OCI-LY1 (cell line): Measurements from ENCODE around the gene KIAA2012.

ENCODE experiments used
- H2AFZ ChIP-seq: fragments of 200-600 bp; sonication (generic), shearing (Covaris generic); 2 replicates; pipeline ENCODE4 v1.6.0; 2014; ENCODE audit warnings: antibody characterized with exemption, mild to moderate bottlenecking, low read length
- H3F3A ChIP-seq: fragments of 200-600 bp; sonication (generic), shearing (Covaris generic); 2 replicates; pipeline ENCODE4 v1.6.0; 2014; ENCODE audit warnings: mild to moderate bottlenecking, antibody characterized with exemption, low read length, moderate library complexity; ENCODE audit not compliant: insufficient read depth
- H3K27ac ChIP-seq: fragments of 200-600 bp; sonication (generic); 2 replicates; pipeline ENCODE4 v1.5.1; 2014; ENCODE audit warnings: low read length, mixed run types, mild to moderate bottlenecking, low read depth; ENCODE audit not compliant: poor library complexity, severe bottlenecking
- H3K27me3 ChIP-seq: fragments of 200-600 bp; sonication (generic); 2 replicates; pipeline ENCODE4 v1.6.0; 2014; ENCODE audit warnings: antibody characterized with exemption, mild to moderate bottlenecking, low read length, moderate library complexity; ENCODE audit not compliant: insufficient read depth
- H3K36me3 ChIP-seq: fragments of 200-600 bp; sonication (generic); 2 replicates; pipeline ENCODE4 v1.6.1; 2014; ENCODE audit warnings: mild to moderate bottlenecking, antibody characterized with exemption, low read length, moderate library complexity, mixed read lengths; ENCODE audit not compliant: insufficient read depth
- H3K4me1 ChIP-seq: fragments of 200-600 bp; sonication (generic); 2 replicates; pipeline ENCODE4 v1.5.1; 2014; ENCODE audit warnings: mild to moderate bottlenecking, low read length, moderate library complexity; ENCODE audit not compliant: insufficient read depth, severe bottlenecking
- H3K4me2 ChIP-seq: fragments of 200-600 bp; sonication (generic), shearing (Covaris generic); 2 replicates; pipeline ENCODE4 v1.6.1; 2014; ENCODE audit warnings: low read length
- H3K4me3 ChIP-seq: fragments of 200-600 bp; sonication (generic); 2 replicates; pipeline ENCODE4 v1.5.1; 2014; ENCODE audit warnings: low read length, low read depth, mild to moderate bottlenecking, mixed read lengths; ENCODE audit not compliant: poor library complexity, severe bottlenecking
- H3K79me2 ChIP-seq: fragments of 200-600 bp; shearing (Covaris generic); 2 replicates; pipeline ENCODE4 v1.6.1; 2016; ENCODE audit warnings: mixed run types, low read length, mixed read lengths; ENCODE audit not compliant: insufficient read depth
- H3K9ac ChIP-seq: fragments of 200-600 bp; sonication (generic), shearing (Covaris generic); 2 replicates; pipeline ENCODE4 v1.6.1; 2014; ENCODE audit warnings: mild to moderate bottlenecking, low read length, mixed read lengths
- H3K9me2 ChIP-seq: fragments of 200-600 bp; sonication (generic), shearing (Covaris generic); 2 replicates; pipeline ENCODE4 v1.6.1; 2014; ENCODE audit warnings: low read depth, mild to moderate bottlenecking, low read length, mixed read lengths
- H3K9me3 ChIP-seq: fragments of 200-600 bp; shearing (Covaris generic); 2 replicates; pipeline ENCODE4 v1.6.1; 2014; ENCODE audit warnings: low read length, mixed read lengths
- H4K20me1 ChIP-seq: fragments of 200-600 bp; sonication (generic), shearing (Covaris generic); 2 replicates; pipeline ENCODE4 v1.6.0; 2016; ENCODE audit warnings: mild to moderate bottlenecking, low read length; ENCODE audit not compliant: insufficient read depth
- EZH2 ChIP-seq: fragments of 200-600 bp; sonication (generic), shearing (Covaris generic); IDR thresholded peaks from 2 replicates; pipeline ENCODE4 v1.8.0; 2017; ENCODE audit warnings: borderline replicate concordance, mixed run types, mild to moderate bottlenecking, antibody characterized with exemption, low read length, moderate library complexity, mixed read lengths
- TF ChIP-seq, protein P1 (sequence below): fragments of 200-600 bp; sonication (generic), shearing (Covaris generic); IDR thresholded peaks from 2 replicates; pipeline ENCODE4 v1.5.1; 2017; ENCODE audit warnings: mild to moderate bottlenecking, antibody characterized with exemption, low read length, moderate library complexity, mixed read lengths

Gene KIAA2012

DNA sequence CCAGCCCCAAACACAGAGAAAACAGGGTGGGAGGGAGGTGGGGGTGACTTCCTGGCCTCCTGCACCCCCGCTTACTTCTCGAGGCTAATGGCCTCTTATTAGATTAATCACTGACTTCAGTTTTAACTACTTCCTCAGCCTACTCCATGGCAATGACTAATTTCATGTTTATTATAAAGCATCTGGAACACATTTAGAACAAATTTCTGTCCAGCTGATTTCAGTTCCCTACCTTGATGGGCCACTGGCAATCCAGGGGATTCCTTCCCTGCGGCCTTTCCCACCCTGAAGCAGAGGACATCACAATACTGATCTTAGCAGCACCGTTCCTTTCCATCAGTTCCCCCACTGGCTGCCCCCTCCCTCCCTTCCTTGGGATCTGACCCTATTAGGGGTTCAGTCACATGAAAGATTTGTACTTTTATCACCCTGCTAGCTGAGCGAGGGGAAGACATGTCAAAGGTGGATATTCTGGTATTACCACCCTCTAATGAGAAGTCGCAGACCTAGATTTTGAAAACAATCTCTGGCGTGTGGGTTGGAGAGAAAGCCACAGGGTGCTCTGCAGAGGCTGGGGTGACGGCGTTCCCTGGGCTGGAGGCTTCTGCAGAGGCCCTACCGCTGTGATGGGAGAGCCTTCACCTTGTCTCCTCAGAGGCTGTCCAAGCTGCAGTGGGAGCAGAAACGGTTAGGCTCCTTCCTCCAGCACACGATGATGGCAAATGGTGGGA is 67.6 kb downstream of the KIAA2012 start:
- TF ChIP-seq, protein P1, sequence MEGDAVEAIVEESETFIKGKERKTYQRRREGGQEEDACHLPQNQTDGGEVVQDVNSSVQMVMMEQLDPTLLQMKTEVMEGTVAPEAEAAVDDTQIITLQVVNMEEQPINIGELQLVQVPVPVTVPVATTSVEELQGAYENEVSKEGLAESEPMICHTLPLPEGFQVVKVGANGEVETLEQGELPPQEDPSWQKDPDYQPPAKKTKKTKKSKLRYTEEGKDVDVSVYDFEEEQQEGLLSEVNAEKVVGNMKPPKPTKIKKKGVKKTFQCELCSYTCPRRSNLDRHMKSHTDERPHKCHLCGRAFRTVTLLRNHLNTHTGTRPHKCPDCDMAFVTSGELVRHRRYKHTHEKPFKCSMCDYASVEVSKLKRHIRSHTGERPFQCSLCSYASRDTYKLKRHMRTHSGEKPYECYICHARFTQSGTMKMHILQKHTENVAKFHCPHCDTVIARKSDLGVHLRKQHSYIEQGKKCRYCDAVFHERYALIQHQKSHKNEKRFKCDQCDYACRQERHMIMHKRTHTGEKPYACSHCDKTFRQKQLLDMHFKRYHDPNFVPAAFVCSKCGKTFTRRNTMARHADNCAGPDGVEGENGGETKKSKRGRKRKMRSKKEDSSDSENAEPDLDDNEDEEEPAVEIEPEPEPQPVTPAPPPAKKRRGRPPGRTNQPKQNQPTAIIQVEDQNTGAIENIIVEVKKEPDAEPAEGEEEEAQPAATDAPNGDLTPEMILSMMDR: no peak
- TF ChIP-seq EZH2: no peak
- H3K9me2 ChIP-seq: no peaks in the 10 kb centered on the region
- no peak overlapping the region for H3K9ac ChIP-seq
- no peaks in the 10 kb centered on the region for H4K20me1 ChIP-seq
- H3K4me2 ChIP-seq: no peak overlapping the region
- H3K4me3 ChIP-seq: no peak overlapping the region
- H3F3A ChIP-seq: no peaks in the 10 kb centered on the region
- H3K9me3 ChIP-seq: no peaks in the 10 kb centered on the region
- H3K4me1 ChIP-seq: no peaks in the 10 kb centered on the region
- H2AFZ ChIP-seq: no peak overlapping the region
- H3K27me3 ChIP-seq: 0 out of 2 replicates have a peak, but pooled peaks cover 2% of the 10 kb centered on the region
- H3K27ac ChIP-seq: no peak overlapping the region
- H3K79me2 ChIP-seq: no peaks in the 10 kb centered on the region
- no peaks in the 10 kb centered on the region for H3K36me3 ChIP-seq

DNA sequence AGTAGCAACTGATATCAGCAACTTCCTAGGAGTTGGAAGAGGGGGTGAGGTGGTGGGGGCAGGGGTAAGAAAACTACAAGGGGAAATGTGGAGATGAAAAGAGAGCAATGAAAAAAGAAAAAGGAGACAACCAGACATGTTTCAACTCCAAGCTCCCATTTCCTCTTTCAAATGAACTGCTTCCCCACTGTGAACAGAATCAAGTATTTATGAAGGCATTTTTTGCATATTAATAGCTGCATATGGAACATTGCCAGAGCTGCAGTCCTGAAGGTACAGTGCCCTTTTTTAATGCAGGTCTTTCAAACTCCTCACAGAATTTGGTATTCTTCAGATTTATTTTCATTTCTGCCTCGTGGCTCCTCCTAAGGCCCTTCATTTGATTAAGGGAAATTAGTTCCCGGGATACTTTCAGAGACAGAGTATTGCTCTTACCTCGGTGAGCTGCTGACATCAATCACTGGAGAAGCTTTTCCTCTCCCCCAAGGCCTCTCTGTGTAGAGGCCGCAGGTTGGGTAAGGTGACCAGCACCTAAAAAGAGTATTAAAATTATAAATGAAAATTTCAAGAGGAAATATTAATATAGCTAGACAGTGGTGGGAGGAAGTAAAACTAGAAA is 68.4 kb downstream of the KIAA2012 start:
- H3K9ac ChIP-seq: no peak overlapping the region
- H3F3A ChIP-seq: no peaks in the 10 kb centered on the region
- H3K9me2 ChIP-seq: no peaks in the 10 kb centered on the region
- H3K27me3 ChIP-seq: 0 out of 2 replicates have a peak, but pooled peaks cover 2% of the 10 kb centered on the region
- H3K79me2 ChIP-seq: no peaks in the 10 kb centered on the region
- no peaks in the 10 kb centered on the region for H4K20me1 ChIP-seq
- H3K9me3 ChIP-seq: no peaks in the 10 kb centered on the region
- TF ChIP-seq EZH2: no peak
- TF ChIP-seq, protein P1: no peak
- no peak overlapping the region for H3K27ac ChIP-seq
- H3K4me3 ChIP-seq: no peak overlapping the region
- no peak overlapping the region for H3K4me2 ChIP-seq
- H3K36me3 ChIP-seq: no peaks in the 10 kb centered on the region
- no peak overlapping the region for H2AFZ ChIP-seq
- no peaks in the 10 kb centered on the region for H3K4me1 ChIP-seq

- Histone ChIP-seq H3K9me3 (no peaks in the 10 kb centered on the region), H4K20me1 (no peaks in the 10 kb centered on the region), H3K79me2 (no peaks in the 10 kb centered on the region), H3K9me2 (no peaks in the 10 kb centered on the region), H3K27ac (no peak overlapping the region), H3K27me3 (0 out of 2 replicates have a peak, but pooled peaks cover 2% of the 10 kb centered on the region), H3K36me3 (no peaks in the 10 kb centered on the region), H3K9ac (no peak overlapping the region), H3K4me2 (no peak overlapping the region), H2AFZ (no peak overlapping the region), H3F3A (no peaks in the 10 kb centered on the region), H3K4me3 (no peak overlapping the region), H3K4me1 (no peaks in the 10 kb centered on the region)
- TF ChIP-seq, protein P1: no peak
- no peak for TF ChIP-seq EZH2
These were observed 69.5 kb downstream of the KIAA2012 start for GRCh38 chr2:202142540-202142939.
